HepG2 (cell line): ENCODE data around the gene SEPTIN2. TPM values are rescaled to one million over a fixed set of nuclear protein-coding genes. Genes with fewer than 3 reads are reported as not detected.

Experiments
- FIP1L1 ChIP-seq: fragments of 200-400 bp; formaldehyde crosslinking; IDR thresholded peaks from 2 replicates; pipeline ENCODE4 v1.6.1; 2018; ENCODE audit warnings: low read depth, mild to moderate bottlenecking, low read length, moderate library complexity, borderline replicate concordance; ENCODE audit not compliant: insufficient read depth
- GPN1 ChIP-seq: sonication (generic); formaldehyde crosslinking; IDR thresholded peaks from 2 replicates; pipeline ENCODE4 v1.5.1; 2020; ENCODE audit warnings: missing genetic modification reagents, borderline replicate concordance
- HOXA3 ChIP-seq: sonication (generic); formaldehyde crosslinking; IDR thresholded peaks from 2 replicates; pipeline ENCODE4 v1.5.0; 2020; ENCODE audit warnings: missing genetic modification reagents
- IKZF4 ChIP-seq: sonication (generic); formaldehyde crosslinking; IDR thresholded peaks from 2 replicates; pipeline ENCODE4 v1.5.1; 2020; ENCODE audit warnings: borderline replicate concordance, mild to moderate bottlenecking, low read depth, missing genetic modification reagents; ENCODE audit errors: not compliant biosample characterization
- JARID2 ChIP-seq: sonication (generic); formaldehyde crosslinking; IDR thresholded peaks from 2 replicates; pipeline ENCODE4 v1.8.1; 2023; ENCODE audit warnings: missing genetic modification reagents, inconsistent platforms; ENCODE audit not compliant: insufficient replicate concordance
- NR2C2 ChIP-seq: sonication (generic); formaldehyde crosslinking; IDR thresholded peaks from 2 replicates; pipeline ENCODE4 v1.4.0; 2020; ENCODE audit warnings: missing genetic modification reagents, mild to moderate bottlenecking, moderate library complexity, borderline replicate concordance
- PHF20 ChIP-seq: sonication (generic); formaldehyde crosslinking; IDR thresholded peaks from 2 replicates; pipeline ENCODE4 v1.5.0; 2020; ENCODE audit warnings: mild to moderate bottlenecking, missing genetic modification reagents
- SATB2 ChIP-seq: sonication (generic); formaldehyde crosslinking; IDR thresholded peaks from 2 replicates; pipeline ENCODE4 v1.5.0; 2020; ENCODE audit warnings: missing genetic modification reagents
- SMAD1 ChIP-seq: sonication (generic); formaldehyde crosslinking; IDR thresholded peaks from 2 replicates; pipeline ENCODE4 v1.4.0; 2020; ENCODE audit warnings: missing genetic modification reagents, low read depth, mild to moderate bottlenecking, borderline replicate concordance
- TEAD3 ChIP-seq: optimal IDR thresholded peaks from 2 replicates; pipeline ENCODE3; 2016; ENCODE audit warnings: borderline replicate concordance
- THAP11 ChIP-seq: IDR thresholded peaks from 2 replicates; pipeline ENCODE4 v1.6.1; 2016; ENCODE audit warnings: missing biosample characterization, missing genetic modification reagents
- U2AF2 ChIP-seq: fragments of 200-400 bp; formaldehyde crosslinking; IDR thresholded peaks from 2 replicates; pipeline ENCODE4 v1.6.1; 2017; ENCODE audit warnings: low read depth, mild to moderate bottlenecking, low read length
- ZC3H4 ChIP-seq: sonication (generic); formaldehyde crosslinking; IDR thresholded peaks from 2 replicates; pipeline ENCODE4 v1.4.0; 2020; ENCODE audit warnings: missing genetic modification reagents, borderline replicate concordance
- ZNF510 ChIP-seq: sonication (generic); formaldehyde crosslinking; IDR thresholded peaks from 2 replicates; pipeline ENCODE4 v1.4.0; 2020; ENCODE audit warnings: low read depth, mild to moderate bottlenecking, missing genetic modification reagents
- ZNF556 ChIP-seq: sonication (generic); formaldehyde crosslinking; IDR thresholded peaks from 2 replicates; pipeline ENCODE4 v1.4.0; 2020; ENCODE audit warnings: mild to moderate bottlenecking, missing genetic modification reagents, borderline replicate concordance
- ZNF746 ChIP-seq: sonication (generic); formaldehyde crosslinking; IDR thresholded peaks from 2 replicates; pipeline ENCODE4 v1.8.0; 2022; ENCODE audit warnings: mild to moderate bottlenecking, missing genetic modification reagents
- polyA plus RNA-seq, 8 experiments: library from polyadenylated mRNA; depleted of rRNA in 3 of 8; stranded (reverse) in 7 of 8; unstranded in 1 of 8; fragments of >200 nt; fragmentation: Illumina TruSeq in 4 of 8; extraction: Trizol in 4 of 8; gene quantifications; 2 replicates each; pipeline versions ENCODE4 v1.2.1 to v1.2.3, GENCODE V29; 2011 to 2016; ENCODE audit warnings: low read depth in 4 of 8, missing spikeins in 1 of 8, mixed read lengths in 1 of 8; ENCODE audit not compliant: insufficient read depth in 1 of 8
- total RNA-seq, 5 experiments: library from RNA; depleted of rRNA; stranded (reverse); fragments of >200 nt; fragmentation: Illumina TruSeq; extraction: Trizol; gene quantifications; 2 replicates each; pipeline ENCODE4 v1.2.3, GENCODE V29; 2016; ENCODE audit warnings: low read depth in 1 of 5
- TF ChIP-seq, protein P1 (sequence below): sonication (generic); formaldehyde crosslinking; IDR thresholded peaks from 2 replicates; pipeline ENCODE4 v1.5.1; 2020; ENCODE audit warnings: missing genetic modification reagents, mild to moderate bottlenecking, borderline replicate concordance
- TF ChIP-seq, protein P2 (sequence below): sonication (generic); formaldehyde crosslinking; IDR thresholded peaks from 2 replicates; pipeline ENCODE4 v1.5.0; 2020; ENCODE audit warnings: mild to moderate bottlenecking, missing genetic modification reagents
- TF ChIP-seq, protein P3 (sequence below): sonication (generic); formaldehyde crosslinking; IDR thresholded peaks from 2 replicates; pipeline ENCODE4 v1.4.0; 2020; ENCODE audit warnings: missing genetic modification reagents
- TF ChIP-seq, protein P4 (sequence below): sonication (generic); formaldehyde crosslinking; IDR thresholded peaks from 2 replicates; pipeline ENCODE4 v1.4.0; 2020; ENCODE audit warnings: missing genetic modification reagents, borderline replicate concordance

The SEPTIN2 gene
- total and polyA plus RNA-seq, 2 of the 13 experiments (the other 11 are each of a cell fraction or from before 2014, with no cell fraction given): 493 to 733 TPM

DNA sequence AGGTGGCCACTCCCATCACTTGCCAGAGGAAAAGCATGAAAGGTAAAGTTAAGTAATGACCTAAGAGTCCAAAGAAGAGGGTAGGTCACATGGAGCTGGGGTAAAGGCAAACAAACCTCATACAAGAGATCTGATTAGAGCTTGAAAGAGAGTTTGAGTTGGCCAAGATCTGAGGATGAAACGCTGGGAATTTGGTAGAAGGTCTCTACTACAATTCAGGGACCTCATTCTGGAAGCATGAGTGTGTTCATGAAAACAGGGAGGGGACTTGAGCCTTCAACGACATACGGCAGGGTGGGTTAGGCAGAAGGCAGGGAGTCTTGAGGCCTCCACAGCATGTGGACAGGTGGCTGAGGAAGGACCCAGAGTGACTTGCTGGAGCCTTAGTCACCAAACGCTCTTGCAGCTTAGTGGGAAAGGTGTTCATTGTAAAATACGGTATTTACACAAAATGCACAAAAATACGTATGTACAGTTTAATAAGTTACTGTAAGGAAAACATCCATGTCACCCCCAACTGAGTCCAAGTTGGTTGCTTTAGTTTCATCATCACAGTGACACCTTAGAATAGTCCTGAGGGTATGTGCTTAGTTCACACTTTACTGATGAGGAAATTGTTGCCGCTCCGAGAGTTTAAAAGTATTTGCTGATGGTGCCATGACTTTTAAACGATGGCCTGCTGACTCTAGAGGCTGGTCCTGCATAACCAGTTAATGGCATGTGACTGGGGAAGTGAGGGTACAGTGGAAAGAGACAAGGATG, 35.3 kb downstream of the SEPTIN2 start (continued):
- TF ChIP-seq GPN1 (CRISPR knock-in tag) (no peak), JARID2 (no peak), ZNF510 (CRISPR knock-in tag) (no peak), U2AF2 (no peak), THAP11 (no peak; the same call in 1 of the 2 replicates), TEAD3 (CRISPR knock-in tag) (peak; percentile 23), ZNF746 (CRISPR knock-in tag) (no peak), FIP1L1 (no peak), PHF20 (CRISPR knock-in tag) (no peak), HOXA3 (CRISPR knock-in tag) (peak; percentile 60), IKZF4 (CRISPR knock-in tag) (no peak), NR2C2 (no peak; the same call in 1 of the 2 replicates), ZC3H4 (0 out of 2 replicates have a peak, but pooled peaks have one; percentile 77), ZNF556 (CRISPR knock-in tag) (peak; percentile 29; the same call in 1 of the 2 replicates), SMAD1 (CRISPR knock-in tag) (no peak), SATB2 (CRISPR knock-in tag) (no peak)
- TF ChIP-seq, protein P1, sequence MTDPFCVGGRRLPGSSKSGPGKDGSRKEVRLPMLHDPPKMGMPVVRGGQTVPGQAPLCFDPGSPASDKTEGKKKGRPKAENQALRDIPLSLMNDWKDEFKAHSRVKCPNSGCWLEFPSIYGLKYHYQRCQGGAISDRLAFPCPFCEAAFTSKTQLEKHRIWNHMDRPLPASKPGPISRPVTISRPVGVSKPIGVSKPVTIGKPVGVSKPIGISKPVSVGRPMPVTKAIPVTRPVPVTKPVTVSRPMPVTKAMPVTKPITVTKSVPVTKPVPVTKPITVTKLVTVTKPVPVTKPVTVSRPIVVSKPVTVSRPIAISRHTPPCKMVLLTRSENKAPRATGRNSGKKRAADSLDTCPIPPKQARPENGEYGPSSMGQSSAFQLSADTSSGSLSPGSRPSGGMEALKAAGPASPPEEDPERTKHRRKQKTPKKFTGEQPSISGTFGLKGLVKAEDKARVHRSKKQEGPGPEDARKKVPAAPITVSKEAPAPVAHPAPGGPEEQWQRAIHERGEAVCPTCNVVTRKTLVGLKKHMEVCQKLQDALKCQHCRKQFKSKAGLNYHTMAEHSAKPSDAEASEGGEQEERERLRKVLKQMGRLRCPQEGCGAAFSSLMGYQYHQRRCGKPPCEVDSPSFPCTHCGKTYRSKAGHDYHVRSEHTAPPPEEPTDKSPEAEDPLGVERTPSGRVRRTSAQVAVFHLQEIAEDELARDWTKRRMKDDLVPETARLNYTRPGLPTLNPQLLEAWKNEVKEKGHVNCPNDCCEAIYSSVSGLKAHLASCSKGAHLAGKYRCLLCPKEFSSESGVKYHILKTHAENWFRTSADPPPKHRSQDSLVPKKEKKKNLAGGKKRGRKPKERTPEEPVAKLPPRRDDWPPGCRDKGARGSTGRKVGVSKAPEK (CRISPR knock-in tag): no peak
- TF ChIP-seq, protein P2, sequence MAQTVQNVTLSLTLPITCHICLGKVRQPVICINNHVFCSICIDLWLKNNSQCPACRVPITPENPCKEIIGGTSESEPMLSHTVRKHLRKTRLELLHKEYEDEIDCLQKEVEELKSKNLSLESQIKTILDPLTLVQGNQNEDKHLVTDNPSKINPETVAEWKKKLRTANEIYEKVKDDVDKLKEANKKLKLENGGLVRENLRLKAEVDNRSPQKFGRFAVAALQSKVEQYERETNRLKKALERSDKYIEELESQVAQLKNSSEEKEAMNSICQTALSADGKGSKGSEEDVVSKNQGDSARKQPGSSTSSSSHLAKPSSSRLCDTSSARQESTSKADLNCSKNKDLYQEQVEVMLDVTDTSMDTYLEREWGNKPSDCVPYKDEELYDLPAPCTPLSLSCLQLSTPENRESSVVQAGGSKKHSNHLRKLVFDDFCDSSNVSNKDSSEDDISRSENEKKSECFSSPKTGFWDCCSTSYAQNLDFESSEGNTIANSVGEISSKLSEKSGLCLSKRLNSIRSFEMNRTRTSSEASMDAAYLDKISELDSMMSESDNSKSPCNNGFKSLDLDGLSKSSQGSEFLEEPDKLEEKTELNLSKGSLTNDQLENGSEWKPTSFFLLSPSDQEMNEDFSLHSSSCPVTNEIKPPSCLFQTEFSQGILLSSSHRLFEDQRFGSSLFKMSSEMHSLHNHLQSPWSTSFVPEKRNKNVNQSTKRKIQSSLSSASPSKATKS (CRISPR knock-in tag): peak; percentile 91; the same call in 1 of the 2 replicates
- TF ChIP-seq, protein P3, sequence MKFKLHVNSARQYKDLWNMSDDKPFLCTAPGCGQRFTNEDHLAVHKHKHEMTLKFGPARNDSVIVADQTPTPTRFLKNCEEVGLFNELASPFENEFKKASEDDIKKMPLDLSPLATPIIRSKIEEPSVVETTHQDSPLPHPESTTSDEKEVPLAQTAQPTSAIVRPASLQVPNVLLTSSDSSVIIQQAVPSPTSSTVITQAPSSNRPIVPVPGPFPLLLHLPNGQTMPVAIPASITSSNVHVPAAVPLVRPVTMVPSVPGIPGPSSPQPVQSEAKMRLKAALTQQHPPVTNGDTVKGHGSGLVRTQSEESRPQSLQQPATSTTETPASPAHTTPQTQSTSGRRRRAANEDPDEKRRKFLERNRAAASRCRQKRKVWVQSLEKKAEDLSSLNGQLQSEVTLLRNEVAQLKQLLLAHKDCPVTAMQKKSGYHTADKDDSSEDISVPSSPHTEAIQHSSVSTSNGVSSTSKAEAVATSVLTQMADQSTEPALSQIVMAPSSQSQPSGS: peak; percentile 78
- TF ChIP-seq, protein P4, sequence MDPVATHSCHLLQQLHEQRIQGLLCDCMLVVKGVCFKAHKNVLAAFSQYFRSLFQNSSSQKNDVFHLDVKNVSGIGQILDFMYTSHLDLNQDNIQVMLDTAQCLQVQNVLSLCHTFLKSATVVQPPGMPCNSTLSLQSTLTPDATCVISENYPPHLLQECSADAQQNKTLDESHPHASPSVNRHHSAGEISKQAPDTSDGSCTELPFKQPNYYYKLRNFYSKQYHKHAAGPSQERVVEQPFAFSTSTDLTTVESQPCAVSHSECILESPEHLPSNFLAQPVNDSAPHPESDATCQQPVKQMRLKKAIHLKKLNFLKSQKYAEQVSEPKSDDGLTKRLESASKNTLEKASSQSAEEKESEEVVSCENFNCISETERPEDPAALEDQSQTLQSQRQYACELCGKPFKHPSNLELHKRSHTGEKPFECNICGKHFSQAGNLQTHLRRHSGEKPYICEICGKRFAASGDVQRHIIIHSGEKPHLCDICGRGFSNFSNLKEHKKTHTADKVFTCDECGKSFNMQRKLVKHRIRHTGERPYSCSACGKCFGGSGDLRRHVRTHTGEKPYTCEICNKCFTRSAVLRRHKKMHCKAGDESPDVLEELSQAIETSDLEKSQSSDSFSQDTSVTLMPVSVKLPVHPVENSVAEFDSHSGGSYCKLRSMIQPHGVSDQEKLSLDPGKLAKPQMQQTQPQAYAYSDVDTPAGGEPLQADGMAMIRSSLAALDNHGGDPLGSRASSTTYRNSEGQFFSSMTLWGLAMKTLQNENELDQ: no peak
